SK-N-SH treated with all-trans-retinoic acid at 6 μM for 48 hours (cell line): Measurements from ENCODE around the gene CEACAM16.
A peak's percentile ranks its signal among the peaks of the same experiment; 100 is the strongest.

ENCODE experiments used
- ATAC-seq: fragments of 200-7000 bp; cut with Tn5 transposase; 3 replicates; pipeline ENCODE4 v1.9.1; 2020; ENCODE audit warnings: mild to moderate bottlenecking, moderate library complexity
- BACH2 ChIP-seq: fragments of 250-450 bp; sonication (Bioruptor Pico); IDR thresholded peaks from 2 replicates; pipeline ENCODE4 v1.9.0; 2021; ENCODE audit warnings: mild to moderate bottlenecking, borderline replicate concordance
- CREB5 ChIP-seq: fragments of 250-450 bp; sonication (Bioruptor Pico); IDR thresholded peaks from 2 replicates; pipeline ENCODE4 v1.5.1; 2020; ENCODE audit warnings: low read depth, mild to moderate bottlenecking, moderate library complexity
- CSDC2 ChIP-seq: fragments of 250-450 bp; sonication (Bioruptor Pico); IDR thresholded peaks from 2 replicates; pipeline ENCODE4 v1.5.0; 2020; ENCODE audit warnings: mild to moderate bottlenecking, moderate library complexity
- CSRNP3 ChIP-seq: fragments of 250-450 bp; sonication (Bioruptor Pico); IDR thresholded peaks from 2 replicates; pipeline ENCODE4 v1.5.1; 2021; ENCODE audit warnings: mild to moderate bottlenecking, moderate library complexity
- ESRRG ChIP-seq: fragments of 250-450 bp; sonication (Bioruptor Pico); IDR thresholded peaks from 2 replicates; pipeline ENCODE4 v1.6.1; 2021; ENCODE audit warnings: mild to moderate bottlenecking
- GLIS3 ChIP-seq: fragments of 250-450 bp; sonication (Bioruptor Pico); IDR thresholded peaks from 2 replicates; pipeline ENCODE4 v1.5.0; 2020; ENCODE audit warnings: mild to moderate bottlenecking, moderate library complexity
- ISL1 ChIP-seq: fragments of 250-450 bp; sonication (Bioruptor Pico); IDR thresholded peaks from 2 replicates; pipeline ENCODE4 v2.1.2; 2022; ENCODE audit warnings: mild to moderate bottlenecking, moderate library complexity
- PATZ1 ChIP-seq: fragments of 250-450 bp; sonication (Bioruptor Pico); IDR thresholded peaks from 2 replicates; pipeline ENCODE4 v1.8.0; 2020; ENCODE audit warnings: mild to moderate bottlenecking, moderate library complexity, borderline replicate concordance
- POU6F1 ChIP-seq: fragments of 250-450 bp; sonication (Bioruptor Pico); IDR thresholded peaks from 2 replicates; pipeline ENCODE4 v1.8.0; 2021; ENCODE audit warnings: low read depth, mild to moderate bottlenecking, moderate library complexity, borderline replicate concordance
- PPARA ChIP-seq: fragments of 250-450 bp; sonication (Bioruptor Pico); IDR thresholded peaks from 2 replicates; pipeline ENCODE4 v1.5.0; 2020; ENCODE audit warnings: mild to moderate bottlenecking, borderline replicate concordance
- RARB ChIP-seq: fragments of 250-450 bp; sonication (Bioruptor Pico); IDR thresholded peaks from 2 replicates; pipeline ENCODE4 v1.8.0; 2021; ENCODE audit warnings: mild to moderate bottlenecking, moderate library complexity
- SNAI2 ChIP-seq: fragments of 250-450 bp; sonication (Bioruptor Pico); IDR thresholded peaks from 2 replicates; pipeline ENCODE4 v1.5.0; 2020; ENCODE audit warnings: mild to moderate bottlenecking, moderate library complexity
- TCF4 ChIP-seq: fragments of 250-450 bp; sonication (Bioruptor Pico); IDR thresholded peaks from 2 replicates; pipeline ENCODE4 v1.8.0; 2021; ENCODE audit warnings: mild to moderate bottlenecking, moderate library complexity, borderline replicate concordance
- ZC3H10 ChIP-seq: fragments of 250-450 bp; sonication (Bioruptor Pico); IDR thresholded peaks from 2 replicates; pipeline ENCODE4 v1.5.1; 2021; ENCODE audit warnings: mild to moderate bottlenecking, moderate library complexity
- ZFP3 ChIP-seq: fragments of 250-450 bp; sonication (Bioruptor Pico); IDR thresholded peaks from 2 replicates; pipeline ENCODE4 v1.5.0; 2020; ENCODE audit warnings: mild to moderate bottlenecking, moderate library complexity
- ZFP30 ChIP-seq: fragments of 450-650 bp; formaldehyde crosslinking; IDR thresholded peaks from 2 replicates; pipeline ENCODE4 v1.5.0; 2022; ENCODE audit warnings: mild to moderate bottlenecking, moderate library complexity
- ZNF565 ChIP-seq: fragments of 450-650 bp; formaldehyde crosslinking; conservative IDR thresholded peaks from 2 replicates; pipeline ENCODE4 v1.5.0; 2020; ENCODE audit warnings: low read depth, mild to moderate bottlenecking, moderate library complexity
- ZNF70 ChIP-seq: fragments of 450-650 bp; formaldehyde crosslinking; IDR thresholded peaks from 2 replicates; pipeline ENCODE4 v1.5.0; 2020; ENCODE audit warnings: mild to moderate bottlenecking, moderate library complexity

The CEACAM16 gene

GRCh38 chr19:44749994-44750393, 51.0 kb downstream of the CEACAM16 start:
- TF ChIP-seq CSDC2 (CRISPR knock-in tag) (no peak), PATZ1 (no peak), ESRRG (CRISPR knock-in tag) (no peak), CSRNP3 (no peak), SNAI2 (CRISPR knock-in tag) (no peak), BACH2 (no peak), RARB (CRISPR knock-in tag) (no peak), POU6F1 (CRISPR knock-in tag) (no peak), TCF4 (CRISPR knock-in tag) (no peak), ZFP30 (no peak), ZNF70 (CRISPR knock-in tag) (no peak), GLIS3 (CRISPR knock-in tag) (no peak), ISL1 (CRISPR knock-in tag) (no peak), ZNF565 (no peak), ZC3H10 (CRISPR knock-in tag) (no peak), PPARA (CRISPR knock-in tag) (no peak)

GRCh38 chr19:44752123-44752815, 53.3 kb downstream of the CEACAM16 start:
- no peak for ATAC-seq
- TF ChIP-seq POU6F1 (CRISPR knock-in tag) (no peak), BACH2 (no peak), RARB (CRISPR knock-in tag) (no peak), ZNF565 (no peak), GLIS3 (CRISPR knock-in tag) (no peak), CREB5 (CRISPR knock-in tag) (no peak), ZFP3 (no peak), ISL1 (CRISPR knock-in tag) (no peak), PATZ1 (no peak)

More at GRCh38 chr19:44749994-44750393, 51.0 kb downstream of the CEACAM16 start:
- no peak for ATAC-seq

- peak; percentile 69 for ATAC-seq
- TF ChIP-seq SNAI2 (CRISPR knock-in tag) (no peak), PATZ1 (peak; percentile 95; the same call in 1 of the 2 replicates), CREB5 (CRISPR knock-in tag) (no peak)
Observed at GRCh38 chr19:44752816-44753625, 54.1 kb downstream of the CEACAM16 start.
